ENCODE measurements around the gene SULT4A1. TPM values are rescaled to one million over a fixed set of nuclear protein-coding genes. Genes with fewer than 3 reads are reported as not detected.

SULT4A1 gene
- total and polyA plus RNA-seq, 9 of the 15 experiments (the other 6 are each of a cell fraction or from before 2014, with no cell fraction given) = 0.03 to 0.20 (median 0.09) TPM; not detected in 3

GRCh38 chr22:43812149-43812842 is 50.0 kb downstream of the SULT4A1 start, which contains the start of gene EFCAB6 (continued):
- no peak for TF ChIP-seq MYNN (IDR thresholded peaks at IDR 0.05)
- no peak for TF ChIP-seq MYNN (CRISPR knock-in tag; IDR thresholded peaks at IDR 0.05)
- no peak for TF ChIP-seq SIRT6 (IDR thresholded peaks at IDR 0.05; ENCODE audit: low read depth, low read length)
- peak; percentile 86 for TF ChIP-seq ZBTB40 (IDR thresholded peaks at IDR 0.05)
- no peak for TF ChIP-seq ZBTB40 (CRISPR knock-in tag; IDR thresholded peaks at IDR 0.05)
- TF ChIP-seq SMAD3 (CRISPR knock-in tag; conservative IDR thresholded peaks at IDR 0.05) = no peak
- no peak for TF ChIP-seq GATAD2A (IDR thresholded peaks at IDR 0.05)
- no peak for TF ChIP-seq MYC (IDR thresholded peaks at IDR 0.05; ENCODE audit: low read depth, low read length)
- no peak for TF ChIP-seq MYC (CRISPR knock-in tag; IDR thresholded peaks at IDR 0.05; ENCODE audit: borderline replicate concordance, low read depth)
- no peak for TF ChIP-seq ZNF140 (CRISPR knock-in tag; IDR thresholded peaks at IDR 0.05)
- TF ChIP-seq RBM25 (IDR thresholded peaks at IDR 0.05; ENCODE audit: low read depth, low read length, severe bottlenecking) = peak; percentile 36
- peak; percentile 40; the same call in 1 of the 2 replicates for TF ChIP-seq RBFOX2 (IDR thresholded peaks at IDR 0.05; ENCODE audit: low read depth, low read length)
- TF ChIP-seq ZBTB9 (CRISPR knock-in tag; IDR thresholded peaks at IDR 0.05) = no peak
- TF ChIP-seq ZNF785 (CRISPR knock-in tag; IDR thresholded peaks at IDR 0.05) = no peak
- no peak for TF ChIP-seq RBM22 (IDR thresholded peaks at IDR 0.05; ENCODE audit: low read depth, low read length, poor library complexity, severe bottlenecking)
- TF ChIP-seq, protein P1, sequence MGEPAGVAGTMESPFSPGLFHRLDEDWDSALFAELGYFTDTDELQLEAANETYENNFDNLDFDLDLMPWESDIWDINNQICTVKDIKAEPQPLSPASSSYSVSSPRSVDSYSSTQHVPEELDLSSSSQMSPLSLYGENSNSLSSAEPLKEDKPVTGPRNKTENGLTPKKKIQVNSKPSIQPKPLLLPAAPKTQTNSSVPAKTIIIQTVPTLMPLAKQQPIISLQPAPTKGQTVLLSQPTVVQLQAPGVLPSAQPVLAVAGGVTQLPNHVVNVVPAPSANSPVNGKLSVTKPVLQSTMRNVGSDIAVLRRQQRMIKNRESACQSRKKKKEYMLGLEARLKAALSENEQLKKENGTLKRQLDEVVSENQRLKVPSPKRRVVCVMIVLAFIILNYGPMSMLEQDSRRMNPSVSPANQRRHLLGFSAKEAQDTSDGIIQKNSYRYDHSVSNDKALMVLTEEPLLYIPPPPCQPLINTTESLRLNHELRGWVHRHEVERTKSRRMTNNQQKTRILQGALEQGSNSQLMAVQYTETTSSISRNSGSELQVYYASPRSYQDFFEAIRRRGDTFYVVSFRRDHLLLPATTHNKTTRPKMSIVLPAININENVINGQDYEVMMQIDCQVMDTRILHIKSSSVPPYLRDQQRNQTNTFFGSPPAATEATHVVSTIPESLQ (CRISPR knock-in tag; IDR thresholded peaks at IDR 0.05) = no peak
- no peak for TF ChIP-seq CBFA2T3 (IDR thresholded peaks at IDR 0.05)
- TF ChIP-seq CEBPB (tag; IDR thresholded peaks at IDR 0.05) = no peak
